H1 (cell line): Measurements from ENCODE around the gene GALNTL6. TPM values are rescaled to one million over a fixed set of nuclear protein-coding genes. Genes with fewer than 3 reads are reported as not detected.

Experiments
- CTCF ChIA-PET: fragments of 300-600 bp; sonication (Branson Sonifier 250); formaldehyde crosslinking; loops from one replicate; lab custom pipeline; 2021; ENCODE audit not compliant: partially characterized antibody; lab: Charles Lee
- POLR2A ChIA-PET: fragments of 300-600 bp; sonication (Branson Sonifier 250); formaldehyde crosslinking; loops from one replicate; lab custom pipeline; 2021; ENCODE audit warnings: inconsistent platforms; ENCODE audit not compliant: partially characterized antibody; lab: Charles Lee
- DNase-seq, 2 experiments: peaks; one replicate each; pipeline versions ENCODE4 v3.0.0 to v3.0.0-alpha.2; 2010 to 2022; ENCODE audit warnings: low spot score in 2 of 2, low read depth in 1 of 2, mixed read lengths in 1 of 2
- FAIRE-seq: peaks from 2 replicates; lab custom pipeline; 2011; peaks lifted over from hg19 to GRCh38; lab: Jason Lieb, UNC
- H2AFZ ChIP-seq: 2 replicates; pipeline ENCODE4 v1.8.1; 2012; ENCODE audit warnings: low read length, inconsistent platforms
- H2AK5ac ChIP-seq: 2 replicates; pipeline ENCODE4 v1.6.1; 2013; ENCODE audit warnings: low read depth, low read length
- H2BK120ac ChIP-seq: replicated peaks from 2 replicates; pipeline ENCODE3; 2013; ENCODE audit warnings: low read depth, low read length, inconsistent platforms
- H2BK12ac ChIP-seq: 2 replicates; pipeline ENCODE4 v1.6.1; 2013; ENCODE audit warnings: low read depth, low read length
- H2BK15ac ChIP-seq: 2 replicates; pipeline ENCODE4 v1.6.1; 2013; ENCODE audit warnings: low read length
- H2BK20ac ChIP-seq: 2 replicates; pipeline ENCODE4 v1.6.1; 2013; ENCODE audit warnings: low read length
- H2BK5ac ChIP-seq: 2 replicates; pipeline ENCODE4 v1.6.1; 2013; ENCODE audit warnings: low read depth, low read length
- H3K14ac ChIP-seq: 2 replicates; pipeline ENCODE4 v1.6.1; 2013; ENCODE audit warnings: inconsistent platforms; ENCODE audit not compliant: insufficient read length
- H3K18ac ChIP-seq: 2 replicates; pipeline ENCODE4 v1.6.1; 2013; ENCODE audit warnings: low read length; ENCODE audit errors: extremely low read depth
- H3K23ac ChIP-seq: 2 replicates; pipeline ENCODE4 v1.6.1; 2013; ENCODE audit warnings: inconsistent platforms; ENCODE audit not compliant: insufficient read length
- H3K23me2 ChIP-seq: 2 replicates; pipeline ENCODE4 v1.6.1; 2013; ENCODE audit warnings: low read depth, low read length
- H3K27ac ChIP-seq: 2 replicates; pipeline ENCODE4 v1.6.1; 2011; ENCODE audit warnings: low read depth, low read length, inconsistent platforms
- H3K27me3 ChIP-seq, 4 experiments: replicated peaks in 1 of 4; 1 replicate in 1 of 4; 2 replicates in 3 of 4; pipeline versions ENCODE4 v1.6.1 to v1.8.1; 2011 to 2013; ENCODE audit warnings: low read length in 3 of 4, mild to moderate bottlenecking in 3 of 4, inconsistent platforms in 2 of 4, mixed read lengths in 2 of 4, moderate library complexity in 1 of 4; ENCODE audit not compliant: control insufficient read depth in 3 of 4, insufficient read depth in 3 of 4; ENCODE audit errors: extremely low read depth in 1 of 4
- H3K36me3 ChIP-seq, 4 experiments: 2 replicates each; pipeline versions ENCODE4 v1.6.1 to v1.8.1; 2011 to 2013; ENCODE audit warnings: mild to moderate bottlenecking in 4 of 4, low read length in 3 of 4, moderate library complexity in 2 of 4, control low read depth in 1 of 4, inconsistent platforms in 1 of 4; ENCODE audit not compliant: insufficient read depth in 4 of 4, control insufficient read depth in 2 of 4
- H3K4ac ChIP-seq: replicated peaks from 2 replicates; pipeline ENCODE3; 2013; ENCODE audit warnings: low read length, low read depth, mixed read lengths, inconsistent platforms; ENCODE audit not compliant: insufficient read length
- H3K4me1 ChIP-seq, 4 experiments: replicated peaks in 1 of 4; 1 replicate in 1 of 4; 2 replicates in 3 of 4; pipeline versions ENCODE4 v1.6.1 to v1.8.1; 2011 to 2013; ENCODE audit warnings: low read length in 3 of 4, inconsistent platforms in 2 of 4, mixed read lengths in 1 of 4; ENCODE audit not compliant: insufficient read depth in 4 of 4, control insufficient read depth in 3 of 4
- H3K4me2 ChIP-seq, 2 experiments: 2 replicates each; pipeline versions ENCODE4 v1.6.1 to v1.8.1; 2011 to 2013; ENCODE audit warnings: low read depth in 2 of 2, low read length in 2 of 2, control low read depth in 1 of 2, inconsistent platforms in 1 of 2, mild to moderate bottlenecking in 1 of 2; ENCODE audit not compliant: insufficient read depth in 1 of 2
- H3K4me3 ChIP-seq, 4 experiments: fragments of 200-600, 300-600 bp in 1 of 4; sonication (generic), shearing (Covaris generic), sonication (Bioruptor Twin) in 1 of 4; 2 replicates each; pipeline versions ENCODE4 v1.5.1 to v1.8.1; 2011 to 2016; ENCODE audit warnings: low read length in 4 of 4, low read depth in 3 of 4, control low read depth in 2 of 4, inconsistent platforms in 2 of 4, mild to moderate bottlenecking in 2 of 4, mixed read lengths in 1 of 4, moderate library complexity in 1 of 4; ENCODE audit not compliant: insufficient read depth in 2 of 4; ENCODE audit errors: extremely low read depth in 1 of 4
- H3K56ac ChIP-seq: replicated peaks from 2 replicates; pipeline ENCODE3; 2013; ENCODE audit warnings: low read depth, mild to moderate bottlenecking, mixed read lengths, low read length, inconsistent platforms; ENCODE audit not compliant: insufficient read length
- H3K79me1 ChIP-seq: 2 replicates; pipeline ENCODE4 v1.6.1; 2013; ENCODE audit warnings: low read depth, low read length, control low read depth
- H3K79me2 ChIP-seq, 2 experiments: 2 replicates each; pipeline versions ENCODE4 v1.6.1 to v1.8.1; 2012 to 2013; ENCODE audit warnings: low read length in 2 of 2, mild to moderate bottlenecking in 2 of 2, inconsistent platforms in 1 of 2; ENCODE audit not compliant: insufficient read depth in 2 of 2, control insufficient read depth in 1 of 2
- H3K9ac ChIP-seq, 4 experiments: replicated peaks in 1 of 4; 1 replicate in 1 of 4; 2 replicates in 3 of 4; pipeline versions ENCODE4 v1.6.1 to v1.8.1; 2011 to 2013; ENCODE audit warnings: low read depth in 3 of 4, low read length in 3 of 4, control low read depth in 2 of 4, mild to moderate bottlenecking in 2 of 4, moderate library complexity in 2 of 4, inconsistent platforms in 1 of 4; ENCODE audit errors: extremely low read depth in 1 of 4
- H3K9me3 ChIP-seq, 2 experiments: 2 replicates each; pipeline versions ENCODE4 v1.6.1 to v1.8.1; 2012 to 2013; ENCODE audit warnings: mild to moderate bottlenecking in 2 of 2, moderate library complexity in 2 of 2, control low read depth in 1 of 2, inconsistent platforms in 1 of 2, low read depth in 1 of 2, low read length in 1 of 2, mixed read lengths in 1 of 2; ENCODE audit not compliant: insufficient read depth in 2 of 2
- H4K20me1 ChIP-seq, 2 experiments: replicated peaks in 1 of 2; 2 replicates each; pipeline versions ENCODE3 to v1.8.1; 2011 to 2013; ENCODE audit warnings: inconsistent platforms in 2 of 2, low read length in 2 of 2, mild to moderate bottlenecking in 1 of 2; ENCODE audit not compliant: insufficient read depth in 2 of 2, control insufficient read depth in 1 of 2
- H4K5ac ChIP-seq: 2 replicates; pipeline ENCODE4 v1.6.1; 2013; ENCODE audit warnings: low read length, low read depth, mixed read lengths, inconsistent platforms; ENCODE audit not compliant: insufficient read length
- H4K8ac ChIP-seq: 2 replicates; pipeline ENCODE4 v1.8.0; 2013; ENCODE audit warnings: mild to moderate bottlenecking, moderate library complexity, low read length, inconsistent platforms; ENCODE audit not compliant: insufficient read depth; ENCODE audit errors: extremely low read depth
- H4K91ac ChIP-seq: replicated peaks from 2 replicates; pipeline ENCODE3; 2013; ENCODE audit warnings: low read length, mixed read lengths, inconsistent platforms; ENCODE audit not compliant: insufficient read length
- CBX5 ChIP-seq: fragments of 300-800, 300-1000 bp; sonication (generic); IDR thresholded peaks from 2 replicates; pipeline ENCODE4 v1.7.1; 2016; ENCODE audit warnings: antibody characterized with exemption, low read length, low read depth
- CHD1 ChIP-seq: IDR thresholded peaks from 2 replicates; pipeline ENCODE4 v1.6.1; 2012; ENCODE audit warnings: low read depth, low read length, improper control_type of control experiment
- EGR1 ChIP-seq: IDR thresholded peaks from 2 replicates; pipeline ENCODE4 v1.6.1; 2011; ENCODE audit warnings: low read depth, low read length, borderline replicate concordance
- GABPA ChIP-seq: IDR thresholded peaks from 2 replicates; pipeline ENCODE4 v1.6.1; 2011; ENCODE audit warnings: mild to moderate bottlenecking, low read length, moderate library complexity, borderline replicate concordance; ENCODE audit not compliant: insufficient read depth
- GTF2F1 ChIP-seq: IDR thresholded peaks from 2 replicates; pipeline ENCODE4 v1.6.1; 2012; ENCODE audit warnings: low read depth, low read length, improper control_type of control experiment, borderline replicate concordance
- JUND ChIP-seq: IDR thresholded peaks from 2 replicates; pipeline ENCODE4 v1.6.1; 2011; ENCODE audit warnings: mild to moderate bottlenecking, improper control_type of control experiment, low read length
- KDM4A ChIP-seq: IDR thresholded peaks from one replicate; pipeline ENCODE4 v1.7.1; 2012; ENCODE audit warnings: low read depth, mild to moderate bottlenecking, moderate library complexity, low read length, inconsistent platforms; ENCODE audit not compliant: severe bottlenecking
- NANOG ChIP-seq: IDR thresholded peaks from 2 replicates; pipeline ENCODE4 v1.6.1; 2011; ENCODE audit warnings: low read length, low read depth, mild to moderate bottlenecking, inconsistent platforms; ENCODE audit not compliant: insufficient read depth, poor library complexity, severe bottlenecking
- RAD21 ChIP-seq, 2 experiments: IDR thresholded peaks in 1 of 2; conservative IDR thresholded peaks in 1 of 2; 2 replicates each; pipeline ENCODE4 v1.6.1; 2011; ENCODE audit warnings: low read depth in 2 of 2, low read length in 2 of 2, improper control_type of control experiment in 1 of 2, inconsistent platforms in 1 of 2, mild to moderate bottlenecking in 1 of 2, moderate library complexity in 1 of 2
- RFX5 ChIP-seq: IDR thresholded peaks from 2 replicates; pipeline ENCODE4 v1.6.1; 2011; ENCODE audit warnings: low read depth, low read length, improper control_type of control experiment, borderline replicate concordance
- RNF2 ChIP-seq: fragments of 200-900, 300-1000 bp; sonication (generic); IDR thresholded peaks from 2 replicates; pipeline ENCODE4 v1.7.1; 2016; ENCODE audit warnings: borderline replicate concordance, low read depth, mild to moderate bottlenecking, antibody characterized with exemption, low read length; ENCODE audit not compliant: poor library complexity, severe bottlenecking; ENCODE audit errors: missing control alignments
- TAF7 ChIP-seq: optimal IDR thresholded peaks from 2 replicates; pipeline ENCODE3; 2011; ENCODE audit warnings: low read depth, mild to moderate bottlenecking, inconsistent platforms, low read length, moderate library complexity, borderline replicate concordance
- TCF12 ChIP-seq: IDR thresholded peaks from 2 replicates; pipeline ENCODE4 v1.6.1; 2011; ENCODE audit warnings: low read depth, mild to moderate bottlenecking, low read length
- WGBS, 2 experiments: shearing (Covaris generic) in 1 of 2; methylation state at CpG; one replicate each; pipeline versions ENCODE4 v1.1.6 to v1.1.7; 2013 to 2015; ENCODE audit warnings: low lambda C conversion rate in 2 of 2, mixed read lengths in 2 of 2, inconsistent platforms in 1 of 2, low coverage in 1 of 2, missing lambda C conversion rate in 1 of 2; ENCODE audit not compliant: insufficient replicate concordance in 2 of 2, insufficient coverage in 1 of 2, insufficient read length in 1 of 2; ENCODE audit errors: extremely low coverage in 1 of 2, missing lambda C conversion rate in 1 of 2; 5-methylcytosine and 5-hydroxymethylcytosine counted together
- polyA plus RNA-seq, 7 experiments: library from polyadenylated mRNA; depleted of rRNA in 3 of 7; stranded (reverse) in 5 of 7; unstranded in 2 of 7; fragments of >200 nt in 5 of 7; fragments of 200-250 nt in 2 of 7; gene quantifications; 1 replicate in 5 of 7; 2 replicates in 1 of 7; 4 replicates in 1 of 7; pipeline versions ENCODE4 v1.2.1 to v1.2.3, GENCODE V29; 2011 to 2013; ENCODE audit warnings: missing spikeins in 2 of 7, mixed read lengths in 2 of 7
- total RNA-seq: library from RNA; stranded (reverse); fragmentation: NEBNext Ultra II Directional; extraction: Animal tissue kit (Norgen Biotek cat#: 25700); gene quantifications from 2 replicates; pipeline ENCODE4 v1.2.1, GENCODE V29; 2021

Gene GALNTL6
- total and polyA plus RNA-seq, 2 of the 8 experiments (the other 6 are each of a cell fraction or from before 2014, with no cell fraction given): 0.03 to 0.32 TPM

DNA sequence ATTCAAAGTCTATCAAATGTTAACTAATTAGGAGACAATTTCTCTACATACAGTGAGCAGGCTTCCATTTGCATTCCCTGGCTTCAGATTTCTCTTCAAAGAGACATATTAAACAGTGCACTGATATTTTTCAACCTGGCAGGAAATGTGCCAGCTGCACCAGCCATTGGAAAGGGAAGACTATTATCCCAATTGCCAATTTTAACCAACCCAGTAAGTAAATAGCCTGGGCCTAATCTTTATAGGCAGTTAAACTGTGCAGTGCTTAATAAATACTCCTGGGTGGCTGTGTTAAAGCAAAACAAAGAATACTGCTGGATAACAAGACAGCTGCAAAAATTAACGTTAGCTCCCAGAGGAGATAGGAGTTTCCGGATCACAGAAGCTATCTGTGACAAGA is 1243.5 kb downstream of the GALNTL6 start:
- Histone ChIP-seq H2AFZ (no peak overlapping the region), H3K23ac (no peak overlapping the region), H4K8ac (no peak overlapping the region), H3K9ac (no peak overlapping the region), H3K4me1 (peaks cover 0 to 5% (median 0%) of the 10 kb centered on the region in 4 experiments; a peak in 3 of 7 replicates), H3K36me3 (no peaks in the 10 kb centered on the region), H3K4ac (no peak overlapping the region), H3K4me3 (no peak overlapping the region), H3K79me2 (no peaks in the 10 kb centered on the region), H3K9me3 (no peaks in the 10 kb centered on the region), H3K4me2 (no peak overlapping the region), H4K20me1 (no peaks in the 10 kb centered on the region), H3K18ac (no peak overlapping the region), H2BK5ac (no peak overlapping the region), H3K23me2 (no peaks in the 10 kb centered on the region), H2BK20ac (no peak overlapping the region), H4K91ac (no peak overlapping the region), H3K27me3 (no peaks in the 10 kb centered on the region), H3K56ac (no peak overlapping the region), H2BK15ac (no peak overlapping the region), H2AK5ac (no peak overlapping the region), H3K27ac (no peak overlapping the region), H3K79me1 (no peaks in the 10 kb centered on the region), H3K14ac (no peak overlapping the region), H2BK120ac (no peak overlapping the region), H4K5ac (no peak overlapping the region), H2BK12ac (no peak overlapping the region)
- DNase-seq (no peak), FAIRE-seq (no peak)
- CTCF ChIA-PET: interaction anchor here (0.7 to 6.8 kb wide), 7 partner anchors 25 to 416 kb away, joined by 3 to 39 read pairs (median 3); no protein-coding TSS in a partner anchor
- TF ChIP-seq TAF7 (no peak), CBX5 (no peak), NANOG (no peak), RFX5 (no peak), KDM4A (no peak), EGR1 (no peak), GTF2F1 (no peak), CHD1 (no peak), RNF2 (no peak), JUND (no peak), TCF12 (no peak), GABPA (no peak), RAD21 (IDR thresholded peaks at IDR 0.05 in 1 of 2, conservative IDR thresholded peaks at IDR 0.05 in 1 of 2; ENCODE audit: low read depth in 2 of 2, low read length in 2 of 2) (no peak)
- 89% methylated on average over 2 of the region's 2 CpGs; no CpG with 5 or more reads in 1 of the 2 experiments for WGBS, 2 experiments
- POLR2A ChIA-PET: no interaction called here
